SU-DHL-6 (cell line): Measurements from ENCODE around the gene TNFRSF21.
A peak's percentile ranks its signal among the peaks of the same experiment; 100 is the strongest.

Experiments
- H2AFZ ChIP-seq: fragments of 200-600 bp; sonication (generic); 2 replicates; pipeline ENCODE4 v1.6.1; 2014; ENCODE audit warnings: low read depth, mild to moderate bottlenecking, moderate library complexity, mixed read lengths, antibody characterized with exemption, low read length; ENCODE audit not compliant: severe bottlenecking
- H3F3A ChIP-seq: fragments of 200-600 bp; shearing (Covaris generic); 2 replicates; pipeline ENCODE4 v1.6.0; 2016; ENCODE audit warnings: antibody characterized with exemption, mild to moderate bottlenecking; ENCODE audit not compliant: insufficient read depth
- H3K27ac ChIP-seq: fragments of 200-600 bp; sonication (generic); 2 replicates; pipeline ENCODE4 v1.5.1; 2016; ENCODE audit warnings: low read depth, mild to moderate bottlenecking, low read length, moderate library complexity, mixed read lengths
- H3K27me3 ChIP-seq: fragments of 200-600 bp; sonication (generic), shearing (Covaris generic); 2 replicates; pipeline ENCODE4 v1.6.0; 2014; ENCODE audit warnings: mild to moderate bottlenecking, low read length
- H3K36me3 ChIP-seq: fragments of 200-600 bp; sonication (generic); 2 replicates; pipeline ENCODE4 v1.6.1; 2014; ENCODE audit warnings: mild to moderate bottlenecking, low read length, mixed read lengths
- H3K4me2 ChIP-seq: fragments of 300-600, 200-600 bp; shearing (Covaris generic), sonication (generic); 2 replicates; pipeline ENCODE4 v1.6.0; 2014; ENCODE audit warnings: low read length, low read depth, mild to moderate bottlenecking; ENCODE audit not compliant: poor library complexity, severe bottlenecking
- H3K4me3 ChIP-seq: fragments of 200-600 bp; sonication (generic); 2 replicates; pipeline ENCODE4 v1.5.1; 2014; ENCODE audit warnings: antibody characterized with exemption, low read length, mild to moderate bottlenecking, mixed read lengths; ENCODE audit not compliant: insufficient read depth, poor library complexity, severe bottlenecking
- H3K79me2 ChIP-seq: fragments of 200-600 bp; sonication (generic); 2 replicates; pipeline ENCODE4 v1.6.1; 2014; ENCODE audit warnings: mild to moderate bottlenecking, low read length, moderate library complexity; ENCODE audit not compliant: insufficient read depth
- H3K9ac ChIP-seq: fragments of 200-600 bp; sonication (generic); 2 replicates; pipeline ENCODE4 v1.7.0; 2014; ENCODE audit warnings: mild to moderate bottlenecking, low read length
- H3K9me2 ChIP-seq: fragments of 200-600 bp; sonication (generic); replicated peaks from 2 replicates; pipeline ENCODE4 v1.6.1; 2014; ENCODE audit warnings: low read length; ENCODE audit not compliant: insufficient read depth
- H3K9me3 ChIP-seq: fragments of 200-600 bp; sonication (generic); 2 replicates; pipeline ENCODE4 v1.6.1; 2014; ENCODE audit warnings: low read length, mixed read lengths; ENCODE audit not compliant: insufficient read depth
- H4K20me1 ChIP-seq: fragments of 200-600 bp; sonication (generic); 2 replicates; pipeline ENCODE4 v1.6.1; 2014; ENCODE audit warnings: low read depth, mild to moderate bottlenecking, antibody characterized with exemption, low read length, moderate library complexity, mixed read lengths
- EZH2phosphoT487 ChIP-seq: fragments of 200-600 bp; sonication (generic), shearing (Covaris generic); conservative IDR thresholded peaks from 2 replicates; pipeline ENCODE4 v1.6.1; 2018; ENCODE audit warnings: mild to moderate bottlenecking, antibody characterized with exemption, low read length, moderate library complexity, mixed read lengths
- TF ChIP-seq, protein P1 (sequence below): fragments of 200-600 bp; sonication (generic); IDR thresholded peaks from one replicate; pipeline ENCODE4 v1.5.1; 2017; ENCODE audit warnings: antibody characterized with exemption, mild to moderate bottlenecking, low read length, moderate library complexity; ENCODE audit not compliant: insufficient read depth, poor library complexity, severe bottlenecking

TNFRSF21 gene

DNA sequence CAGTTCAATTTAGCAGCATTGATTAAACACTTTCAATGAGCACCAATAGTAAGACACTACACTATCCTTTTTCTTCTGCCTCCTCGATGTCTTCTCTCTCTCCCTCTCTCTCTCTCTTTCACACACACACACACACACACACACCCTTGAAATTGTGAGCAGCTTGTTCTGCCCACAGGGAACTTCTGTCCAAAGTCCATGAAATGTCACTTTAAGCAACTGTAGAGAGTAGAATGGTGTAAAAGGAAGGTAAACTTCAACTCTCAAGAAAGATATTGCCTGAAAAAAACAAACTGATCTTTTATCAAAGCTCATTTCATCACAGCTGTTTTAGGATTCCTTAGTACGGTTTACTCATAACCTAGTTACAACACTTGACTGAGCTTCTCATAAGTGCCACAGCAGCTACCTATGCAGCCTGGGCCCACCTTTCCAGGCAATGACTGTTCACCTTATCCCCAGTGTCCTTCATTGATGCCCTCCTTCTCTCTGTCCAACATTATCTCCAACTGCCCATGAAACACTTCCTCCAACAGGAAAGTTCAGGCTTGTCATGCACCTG lies 107.0 kb downstream of the TNFRSF21 start:
- Histone ChIP-seq H3K27me3 (no peaks in the 10 kb centered on the region), H3K9me2 (no peaks in the 10 kb centered on the region), H3K79me2 (no peaks in the 10 kb centered on the region), H2AFZ (no peak overlapping the region), H4K20me1 (no peaks in the 10 kb centered on the region), H3F3A (no peaks in the 10 kb centered on the region), H3K36me3 (no peaks in the 10 kb centered on the region), H3K9me3 (no peaks in the 10 kb centered on the region), H3K4me2 (no peak overlapping the region), H3K27ac (no peak overlapping the region), H3K9ac (no peak overlapping the region), H3K4me3 (no peak overlapping the region)
- TF ChIP-seq, protein P1, sequence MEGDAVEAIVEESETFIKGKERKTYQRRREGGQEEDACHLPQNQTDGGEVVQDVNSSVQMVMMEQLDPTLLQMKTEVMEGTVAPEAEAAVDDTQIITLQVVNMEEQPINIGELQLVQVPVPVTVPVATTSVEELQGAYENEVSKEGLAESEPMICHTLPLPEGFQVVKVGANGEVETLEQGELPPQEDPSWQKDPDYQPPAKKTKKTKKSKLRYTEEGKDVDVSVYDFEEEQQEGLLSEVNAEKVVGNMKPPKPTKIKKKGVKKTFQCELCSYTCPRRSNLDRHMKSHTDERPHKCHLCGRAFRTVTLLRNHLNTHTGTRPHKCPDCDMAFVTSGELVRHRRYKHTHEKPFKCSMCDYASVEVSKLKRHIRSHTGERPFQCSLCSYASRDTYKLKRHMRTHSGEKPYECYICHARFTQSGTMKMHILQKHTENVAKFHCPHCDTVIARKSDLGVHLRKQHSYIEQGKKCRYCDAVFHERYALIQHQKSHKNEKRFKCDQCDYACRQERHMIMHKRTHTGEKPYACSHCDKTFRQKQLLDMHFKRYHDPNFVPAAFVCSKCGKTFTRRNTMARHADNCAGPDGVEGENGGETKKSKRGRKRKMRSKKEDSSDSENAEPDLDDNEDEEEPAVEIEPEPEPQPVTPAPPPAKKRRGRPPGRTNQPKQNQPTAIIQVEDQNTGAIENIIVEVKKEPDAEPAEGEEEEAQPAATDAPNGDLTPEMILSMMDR = no peak
- TF ChIP-seq EZH2phosphoT487 = no peak

DNA sequence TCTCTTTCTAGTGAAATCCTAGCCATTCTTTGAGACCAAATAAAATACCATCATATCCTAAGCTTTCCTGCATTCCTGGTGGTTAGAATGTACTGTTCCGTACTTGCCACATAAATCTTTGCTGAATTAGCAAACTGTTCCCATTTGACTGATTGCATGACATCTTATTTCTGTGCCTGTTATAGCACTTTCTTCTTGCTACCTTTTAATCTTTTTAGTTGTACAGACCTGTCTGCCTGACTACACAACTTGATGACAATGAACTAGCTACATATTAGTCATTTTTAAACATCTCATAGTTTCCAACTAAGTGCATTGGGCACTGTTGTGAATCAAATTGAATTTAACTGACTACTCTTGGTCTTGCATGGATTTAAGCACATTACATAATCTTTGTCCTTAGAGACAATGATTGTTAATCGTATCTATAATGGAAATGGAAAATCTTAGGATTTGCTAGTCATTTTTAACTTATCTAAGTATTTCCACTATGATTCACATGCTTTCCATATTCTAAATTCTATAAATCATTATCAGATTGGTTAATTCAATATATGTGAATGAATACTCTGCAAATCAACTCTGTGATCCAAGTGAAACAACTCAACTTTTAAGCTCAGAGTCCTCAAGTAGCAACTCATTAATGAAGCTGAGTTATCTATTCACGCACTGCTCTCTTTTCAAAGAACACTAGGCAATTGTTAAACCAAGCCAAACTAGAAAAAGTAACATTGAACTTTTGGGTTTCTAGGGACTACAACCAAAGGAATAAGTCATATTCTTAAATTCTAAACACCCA lies 109.0 kb downstream of the TNFRSF21 start:
- no peaks in the 10 kb centered on the region for H4K20me1 ChIP-seq
- no peak overlapping the region for H3K27ac ChIP-seq
- no peak overlapping the region for H3K4me2 ChIP-seq
- H3K9me3 ChIP-seq = no peaks in the 10 kb centered on the region
- no peaks in the 10 kb centered on the region for H3K79me2 ChIP-seq
- H3K9ac ChIP-seq = no peak overlapping the region
- TF ChIP-seq, protein P1 = no peak
- TF ChIP-seq EZH2phosphoT487 = no peak
- no peaks in the 10 kb centered on the region for H3F3A ChIP-seq
- no peaks in the 10 kb centered on the region for H3K27me3 ChIP-seq
- no peaks in the 10 kb centered on the region for H3K9me2 ChIP-seq
- no peaks in the 10 kb centered on the region for H3K36me3 ChIP-seq
- H2AFZ ChIP-seq = no peak overlapping the region
- H3K4me3 ChIP-seq = no peak overlapping the region

DNA sequence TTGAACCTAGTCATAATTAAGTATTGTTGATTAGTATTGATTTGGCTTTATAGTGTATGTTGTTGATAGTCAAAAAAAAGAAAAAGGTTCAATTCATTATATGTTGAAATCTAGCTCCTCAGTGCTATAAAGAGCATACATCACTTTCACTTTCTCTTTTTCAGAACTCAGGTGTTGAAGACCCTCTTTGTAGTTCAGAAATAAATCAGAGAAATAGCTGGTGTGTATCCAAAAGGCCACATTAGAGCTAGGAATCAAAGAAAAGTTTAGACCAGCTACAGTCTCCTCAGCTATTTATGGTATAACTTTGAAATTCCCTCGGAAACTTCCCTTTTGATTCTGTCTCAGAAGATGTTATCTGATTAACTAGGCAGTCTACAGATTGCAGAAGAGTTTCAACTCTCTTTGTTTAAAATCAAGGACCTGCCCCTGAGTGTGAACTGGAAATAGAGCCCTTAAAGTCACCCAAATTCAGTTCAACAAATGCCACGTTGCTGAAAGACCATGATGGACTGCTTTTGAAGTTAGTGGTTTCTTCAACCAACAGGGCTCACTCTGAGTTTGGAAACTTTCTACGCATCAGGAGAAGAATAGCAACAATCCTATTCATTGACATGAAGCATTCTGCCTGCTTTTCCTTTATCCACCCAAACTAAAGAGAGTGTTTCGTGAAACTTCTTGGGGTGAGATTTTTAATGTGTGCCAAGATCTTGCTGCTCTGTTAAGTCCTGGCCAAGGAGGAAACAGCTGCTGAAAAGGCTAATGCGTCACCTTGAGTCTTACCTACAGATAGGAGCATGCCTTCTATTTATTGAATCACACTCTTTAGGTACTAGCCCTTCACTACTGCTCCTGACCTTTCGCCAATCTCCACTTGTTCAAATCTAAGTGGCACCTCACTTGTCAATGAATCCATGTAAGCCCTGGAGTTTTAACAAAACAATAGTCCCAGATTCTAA lies 111.7 kb downstream of the TNFRSF21 start:
- Histone ChIP-seq H3K4me3 (no peak overlapping the region), H4K20me1 (no peaks in the 10 kb centered on the region), H3F3A (no peaks in the 10 kb centered on the region), H3K27me3 (0 out of 2 replicates have a peak, but pooled peaks cover 3% of the 10 kb centered on the region), H3K36me3 (no peaks in the 10 kb centered on the region), H2AFZ (no peak overlapping the region), H3K9ac (no peak overlapping the region), H3K79me2 (no peaks in the 10 kb centered on the region), H3K9me2 (no peaks in the 10 kb centered on the region), H3K27ac (no peak overlapping the region), H3K4me2 (peak overlapping the region; percentile 9), H3K9me3 (no peaks in the 10 kb centered on the region)
- no peak for TF ChIP-seq EZH2phosphoT487
- TF ChIP-seq, protein P1 = no peak
